Smooth muscle cell of the brain vasculature (primary cell): ENCODE measurements around the gene SNHG17.
"Not testable (repeated sequence)": the region's sequence is repeated elsewhere in the genome, so short reads cannot be mapped to it uniquely, and the experiment has no call there.

ENCODE experiments used
- DNase-seq: peaks from one replicate; pipeline ENCODE4 v3.0.0-alpha.2; 2012; ENCODE audit warnings: low read depth, low spot score

Gene SNHG17

GRCh38 chr20:38420388-38421085, 14.6 kb downstream of the SNHG17 start:
- DNase-seq: no peak

- no peak for DNase-seq
These were observed 16.5 kb downstream of the SNHG17 start for GRCh38 chr20:38418509-38419204.

- DNase-seq: no peak
These were observed 20.2 kb downstream of the SNHG17 start for GRCh38 chr20:38414769-38415450.

GRCh38 chr20:38412877-38413577, 22.1 kb downstream of the SNHG17 start:
- no peak for DNase-seq

GRCh38 chr20:38407822-38408221, 27.3 kb downstream of the SNHG17 start:
- DNase-seq: not testable (repeated sequence)

- DNase-seq: no peak
These were observed 27.8 kb downstream of the SNHG17 start for GRCh38 chr20:38407321-38407720.

- no peak for DNase-seq
These were observed 28.7 kb downstream of the SNHG17 start for GRCh38 chr20:38406476-38406875.

GRCh38 chr20:38405132-38405531, 30.0 kb downstream of the SNHG17 start:
- no peak for DNase-seq

GRCh38 chr20:38404016-38404415, 31.1 kb downstream of the SNHG17 start:
- no peak for DNase-seq

GRCh38 chr20:38402816-38403215, 32.3 kb downstream of the SNHG17 start:
- no peak for DNase-seq

GRCh38 chr20:38402089-38402488, 33.0 kb downstream of the SNHG17 start:
- no peak for DNase-seq

GRCh38 chr20:38395751-38396395, 39.3 kb downstream of the SNHG17 start:
- not testable (repeated sequence) for DNase-seq

GRCh38 chr20:38395165-38395564, 40.0 kb downstream of the SNHG17 start:
- no peak for DNase-seq

- DNase-seq: no peak
These were observed 41.9 kb downstream of the SNHG17 start for GRCh38 chr20:38393259-38393658.

GRCh38 chr20:38392356-38392755, 42.8 kb downstream of the SNHG17 start:
- no peak for DNase-seq

GRCh38 chr20:38387953-38388352, 47.2 kb downstream of the SNHG17 start:
- no peak for DNase-seq

GRCh38 chr20:38386851-38387250, 48.3 kb downstream of the SNHG17 start:
- DNase-seq: no peak

- no peak for DNase-seq
These were observed 49.1 kb downstream of the SNHG17 start for GRCh38 chr20:38386004-38386403.

GRCh38 chr20:38383147-38383546, 52.0 kb downstream of the SNHG17 start:
- no peak for DNase-seq

GRCh38 chr20:38377838-38378237, 57.3 kb downstream of the SNHG17 start:
- not testable (repeated sequence) for DNase-seq

GRCh38 chr20:38377039-38377685, 58.0 kb downstream of the SNHG17 start:
- no peak for DNase-seq
